Endothelial cell of umbilical vein (primary cell): ENCODE measurements around the gene NRDE2. TPM values are rescaled to one million over a fixed set of nuclear protein-coding genes. Genes with fewer than 3 reads are reported as not detected.

Experiments
- BruUV-seq: library from RNA; stranded (reverse); fragments of 400-500 nt; replicated peaks from 2 replicates; lab custom pipeline; 2021; lab: Mats Ljungman, UMichigan
- CTCF ChIA-PET: fragments of 300-600, 350-600 bp; sonication (Branson Sonifier 250); formaldehyde crosslinking; loops from one replicate; lab custom pipeline; 2021; ENCODE audit warnings: antibody characterized with exemption, inconsistent platforms; lab: Charles Lee
- POLR2A ChIA-PET: fragments of 300-600, 350-600 bp; sonication (Branson Sonifier 250); formaldehyde crosslinking; loops from one replicate; lab custom pipeline; 2021; ENCODE audit warnings: antibody characterized with exemption, inconsistent platforms; lab: Charles Lee
- DNase-seq: peaks from one replicate; pipeline ENCODE4 v3.0.0-alpha.2; 2011; ENCODE audit warnings: low read depth, low spot score
- FAIRE-seq: peaks from 2 replicates; lab custom pipeline; 2011; peaks lifted over from hg19 to GRCh38; lab: Jason Lieb, UNC
- H2AFZ ChIP-seq: 2 replicates; pipeline ENCODE4 v1.6.0; 2012; ENCODE audit warnings: low read depth, low read length, control low read depth, inconsistent platforms
- H3K27ac ChIP-seq: 2 replicates; pipeline ENCODE4 v1.5.1; 2011; ENCODE audit warnings: low read depth, mild to moderate bottlenecking, control low read depth, low read length, moderate library complexity; ENCODE audit not compliant: insufficient read depth
- H3K27me3 ChIP-seq, 2 experiments: 2 replicates each; pipeline versions ENCODE4 v1.6.0 to v1.6.1; 2011; ENCODE audit warnings: low read length in 2 of 2, mixed read lengths in 1 of 2; ENCODE audit not compliant: control insufficient read depth in 2 of 2, insufficient read depth in 2 of 2
- H3K36me3 ChIP-seq, 2 experiments: 2 replicates in 1 of 2; 3 replicates in 1 of 2; pipeline ENCODE4 v1.5.1; 2011; ENCODE audit warnings: low read length in 2 of 2, mild to moderate bottlenecking in 1 of 2, moderate library complexity in 1 of 2; ENCODE audit not compliant: control insufficient read depth in 2 of 2, insufficient read depth in 2 of 2; ENCODE audit errors: extremely low read depth in 1 of 2
- H3K4me1 ChIP-seq: 3 replicates; pipeline ENCODE4 v1.5.1; 2011; ENCODE audit warnings: mild to moderate bottlenecking, low read length; ENCODE audit not compliant: control insufficient read depth, insufficient read depth; ENCODE audit errors: extremely low read depth
- H3K4me2 ChIP-seq: 2 replicates; pipeline ENCODE4 v1.6.1; 2011; ENCODE audit warnings: low read length, control low read depth, mixed read lengths; ENCODE audit not compliant: insufficient read depth
- H3K4me3 ChIP-seq, 3 experiments: fragments of 200-600 bp in 1 of 3; sonication (generic), shearing (Covaris generic) in 1 of 3; replicated peaks in 1 of 3; 2 replicates each; pipeline ENCODE4 v1.5.1; 2011 to 2016; ENCODE audit warnings: control low read depth in 3 of 3, low read length in 3 of 3, mild to moderate bottlenecking in 2 of 3, inconsistent platforms in 1 of 3, low read depth in 1 of 3, moderate library complexity in 1 of 3; ENCODE audit not compliant: insufficient read depth in 1 of 3
- H3K79me2 ChIP-seq: 2 replicates; pipeline ENCODE4 v1.6.0; 2012; ENCODE audit warnings: low read length, inconsistent platforms; ENCODE audit not compliant: control insufficient read depth, insufficient read depth
- H3K9ac ChIP-seq: replicated peaks from 2 replicates; pipeline ENCODE3; 2011; ENCODE audit warnings: low read length, control low read depth; ENCODE audit not compliant: insufficient read depth; ENCODE audit errors: extremely low read depth
- H3K9me1 ChIP-seq: replicated peaks from 3 replicates; pipeline ENCODE4 v1.6.0; 2011; ENCODE audit warnings: mild to moderate bottlenecking, low read length; ENCODE audit not compliant: control insufficient read depth, insufficient read depth; ENCODE audit errors: extremely low read depth
- H3K9me3 ChIP-seq: replicated peaks from 2 replicates; pipeline ENCODE4 v1.5.1; 2012; ENCODE audit warnings: low read length, inconsistent platforms; ENCODE audit not compliant: control insufficient read depth, insufficient read depth
- H4K20me1 ChIP-seq: replicated peaks from 2 replicates; pipeline ENCODE3; 2011; ENCODE audit warnings: mild to moderate bottlenecking, low read length; ENCODE audit not compliant: control insufficient read depth, insufficient read depth; ENCODE audit errors: extremely low read depth
- EZH2 ChIP-seq: IDR thresholded peaks from 2 replicates; pipeline ENCODE4 v1.6.1; 2012; ENCODE audit warnings: borderline replicate concordance, low read depth, mild to moderate bottlenecking, moderate library complexity, low read length, inconsistent platforms; ENCODE audit not compliant: severe bottlenecking
- FOS ChIP-seq: IDR thresholded peaks from 2 replicates; pipeline ENCODE4 v1.6.1; 2011; ENCODE audit warnings: mild to moderate bottlenecking, low read length, moderate library complexity, borderline replicate concordance; ENCODE audit not compliant: insufficient read depth
- GATA2 ChIP-seq: IDR thresholded peaks from 2 replicates; pipeline ENCODE4 v1.7.0; 2011; ENCODE audit warnings: low read depth, mild to moderate bottlenecking, moderate library complexity, mixed read lengths, low read length; ENCODE audit not compliant: insufficient read length, insufficient read depth
- JUN ChIP-seq: IDR thresholded peaks from 2 replicates; pipeline ENCODE4 v1.6.1; 2011; ENCODE audit warnings: borderline replicate concordance, low read depth; ENCODE audit not compliant: insufficient read length, insufficient read depth
- MYC ChIP-seq: IDR thresholded peaks from one replicate; pipeline ENCODE4 v1.6.1; 2011; ENCODE audit warnings: mild to moderate bottlenecking, low read depth, low read length
- POLR2A ChIP-seq: IDR thresholded peaks from 2 replicates; pipeline ENCODE4 v1.6.1; 2012; ENCODE audit warnings: low read depth, mild to moderate bottlenecking, control low read depth, low read length
- POLR2AphosphoS5 ChIP-seq: IDR thresholded peaks from 2 replicates; pipeline ENCODE4 v1.6.1; 2012; ENCODE audit warnings: low read depth, mild to moderate bottlenecking, control low read depth, low read length, moderate library complexity; ENCODE audit not compliant: insufficient read depth
- dilution Hi-C: fragments of 300-500 bp; cut with MboI; formaldehyde crosslinking; loops from one replicate; pipeline ENCODE4 v1.15.0; 2019; ENCODE audit warnings: low sequenced_read_pairs; ENCODE audit not compliant: extremely low pct_ligation_motif_present
- intact Hi-C: fragments of 100-400 bp; cut with micrococcal nuclease; formaldehyde crosslinking; loops from one replicate; pipeline ENCODE4 v1.10.0; 2022
- polyA plus RNA-seq, 4 experiments: library from polyadenylated mRNA; depleted of rRNA in 3 of 4; stranded (reverse) in 3 of 4; unstranded in 1 of 4; fragments of >200 nt; gene quantifications; 2 replicates each; pipeline versions ENCODE4 v1.2.1 to v1.2.3, GENCODE V29; 2011 to 2012; ENCODE audit warnings: missing spikeins in 1 of 4
- total RNA-seq: library from RNA; stranded (reverse); gene quantifications from 2 replicates; pipeline ENCODE4 v1.2.3, GENCODE V29; 2021
- TF ChIP-seq, protein P1 (sequence below): IDR thresholded peaks from 2 replicates; pipeline ENCODE4 v1.6.1; 2011; ENCODE audit not compliant: insufficient read depth, insufficient read length
- TF ChIP-seq, protein P2 (sequence below), 2 donors: IDR thresholded peaks; 1 replicate in 1 of 2; 2 replicates in 1 of 2; pipeline ENCODE4 v1.5.1; 2011; ENCODE audit warnings: low read length in 2 of 2, mild to moderate bottlenecking in 2 of 2, moderate library complexity in 2 of 2, control low read depth in 1 of 2, inconsistent platforms in 1 of 2, low read depth in 1 of 2; ENCODE audit not compliant: insufficient read depth in 1 of 2; ENCODE audit errors: extremely low read depth in 1 of 2

The NRDE2 gene
- total and polyA plus RNA-seq, 2 donors (not counting 3 experiments of a cell fraction or from before 2014, with no cell fraction given): 8.5 to 22.1 TPM

DNA sequence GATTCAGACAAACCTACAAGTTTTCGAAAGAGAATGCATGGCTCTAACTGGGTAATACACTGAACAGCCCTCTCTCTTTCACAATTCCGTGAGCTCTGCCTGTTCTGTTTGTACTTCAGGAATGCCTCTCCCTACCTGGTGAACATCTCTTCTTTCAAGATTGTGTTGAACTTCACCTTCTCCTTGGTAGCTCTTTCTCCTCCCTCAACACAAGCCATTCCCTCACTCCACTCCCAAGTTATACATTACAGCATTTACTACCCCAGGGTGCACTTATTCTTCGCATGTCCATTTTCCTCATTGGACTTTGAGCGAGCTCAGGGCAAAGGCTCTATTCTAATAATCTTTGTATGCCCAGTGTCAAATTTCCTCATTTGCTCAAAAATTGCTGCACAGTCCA lies 28.3 kb downstream of the NRDE2 start:
- Histone ChIP-seq H3K4me1 (no peaks in the 10 kb centered on the region), H3K4me3 (no peak overlapping the region), H3K27me3 (no peaks in the 10 kb centered on the region), H3K36me3 (peaks cover 0 to 12% of the 10 kb centered on the region in 2 experiments), H3K27ac (no peak overlapping the region), H3K79me2 (no peaks in the 10 kb centered on the region), H3K4me2 (no peak overlapping the region), H2AFZ (no peak overlapping the region), H3K9me1 (no peaks in the 10 kb centered on the region), H3K9me3 (no peaks in the 10 kb centered on the region), H4K20me1 (no peaks in the 10 kb centered on the region), H3K9ac (no peak overlapping the region)
- intact Hi-C loops: loop anchor here (5.0 kb wide), 2 partner anchors 79 to 514 kb away; partner anchors contain the start of gene TTC7B
- ChIA-PET POLR2A (interaction anchor here (1.4 kb wide), 1 partner anchor 94 kb away, joined by 4 read pairs; the partner anchor contains the start of gene CALM1), CTCF (interaction anchor here (3.0 to 4.0 kb wide), 2 partner anchors 394 to 456 kb away, joined by 54 to 108 read pairs; no protein-coding TSS in a partner anchor)
- dilution Hi-C loops: no loop called here
- DNase-seq (no peak), FAIRE-seq (no peak)
- TF ChIP-seq, protein P1, sequence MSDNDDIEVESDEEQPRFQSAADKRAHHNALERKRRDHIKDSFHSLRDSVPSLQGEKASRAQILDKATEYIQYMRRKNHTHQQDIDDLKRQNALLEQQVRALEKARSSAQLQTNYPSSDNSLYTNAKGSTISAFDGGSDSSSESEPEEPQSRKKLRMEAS: no peak
- TF ChIP-seq POLR2A: no peak
- TF ChIP-seq, protein P2, sequence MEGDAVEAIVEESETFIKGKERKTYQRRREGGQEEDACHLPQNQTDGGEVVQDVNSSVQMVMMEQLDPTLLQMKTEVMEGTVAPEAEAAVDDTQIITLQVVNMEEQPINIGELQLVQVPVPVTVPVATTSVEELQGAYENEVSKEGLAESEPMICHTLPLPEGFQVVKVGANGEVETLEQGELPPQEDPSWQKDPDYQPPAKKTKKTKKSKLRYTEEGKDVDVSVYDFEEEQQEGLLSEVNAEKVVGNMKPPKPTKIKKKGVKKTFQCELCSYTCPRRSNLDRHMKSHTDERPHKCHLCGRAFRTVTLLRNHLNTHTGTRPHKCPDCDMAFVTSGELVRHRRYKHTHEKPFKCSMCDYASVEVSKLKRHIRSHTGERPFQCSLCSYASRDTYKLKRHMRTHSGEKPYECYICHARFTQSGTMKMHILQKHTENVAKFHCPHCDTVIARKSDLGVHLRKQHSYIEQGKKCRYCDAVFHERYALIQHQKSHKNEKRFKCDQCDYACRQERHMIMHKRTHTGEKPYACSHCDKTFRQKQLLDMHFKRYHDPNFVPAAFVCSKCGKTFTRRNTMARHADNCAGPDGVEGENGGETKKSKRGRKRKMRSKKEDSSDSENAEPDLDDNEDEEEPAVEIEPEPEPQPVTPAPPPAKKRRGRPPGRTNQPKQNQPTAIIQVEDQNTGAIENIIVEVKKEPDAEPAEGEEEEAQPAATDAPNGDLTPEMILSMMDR (IDR thresholded peaks at IDR 0.05; ENCODE audit: extremely low read depth in 1 of 2, insufficient read depth in 1 of 2, low read depth in 1 of 2, low read length in 2 of 2): no peak
- TF ChIP-seq GATA2: no peak
- TF ChIP-seq JUN: no peak
- TF ChIP-seq MYC: no peak
- TF ChIP-seq POLR2AphosphoS5: no peak
- no peak for TF ChIP-seq FOS
- TF ChIP-seq EZH2: no peak
- no TSS peak for BruUV-seq
